Sigmoid colon (tissue), 4 donors: Measurements from ENCODE around the gene SF1.

ENCODE experiments used
- EP300 ChIP-seq, 4 donors: sonication (generic); formaldehyde crosslinking; IDR thresholded peaks; one replicate each; pipeline ENCODE4 v1.6.1; 2017; ENCODE audit warnings: antibody characterized with exemption in 4 of 4
- POLR2AphosphoS5 ChIP-seq, 4 donors: sonication (generic); formaldehyde crosslinking; IDR thresholded peaks; one replicate each; pipeline ENCODE4 v1.6.1; 2017; ENCODE audit warnings: antibody characterized with exemption in 4 of 4
- TF ChIP-seq, protein P1 (sequence below), 4 experiments: fragments of 450-650 bp in 3 of 4; fragments of 200-600 bp in 1 of 4; IDR thresholded peaks; one replicate each; pipeline ENCODE4 v1.5.1; 2016 to 2019; ENCODE audit warnings: antibody characterized with exemption in 4 of 4, mild to moderate bottlenecking in 3 of 4, moderate library complexity in 2 of 4

GRCh38 chr11:64789331-64790204 is 11.2 kb upstream of the SF1 start:
- TF ChIP-seq, protein P1, sequence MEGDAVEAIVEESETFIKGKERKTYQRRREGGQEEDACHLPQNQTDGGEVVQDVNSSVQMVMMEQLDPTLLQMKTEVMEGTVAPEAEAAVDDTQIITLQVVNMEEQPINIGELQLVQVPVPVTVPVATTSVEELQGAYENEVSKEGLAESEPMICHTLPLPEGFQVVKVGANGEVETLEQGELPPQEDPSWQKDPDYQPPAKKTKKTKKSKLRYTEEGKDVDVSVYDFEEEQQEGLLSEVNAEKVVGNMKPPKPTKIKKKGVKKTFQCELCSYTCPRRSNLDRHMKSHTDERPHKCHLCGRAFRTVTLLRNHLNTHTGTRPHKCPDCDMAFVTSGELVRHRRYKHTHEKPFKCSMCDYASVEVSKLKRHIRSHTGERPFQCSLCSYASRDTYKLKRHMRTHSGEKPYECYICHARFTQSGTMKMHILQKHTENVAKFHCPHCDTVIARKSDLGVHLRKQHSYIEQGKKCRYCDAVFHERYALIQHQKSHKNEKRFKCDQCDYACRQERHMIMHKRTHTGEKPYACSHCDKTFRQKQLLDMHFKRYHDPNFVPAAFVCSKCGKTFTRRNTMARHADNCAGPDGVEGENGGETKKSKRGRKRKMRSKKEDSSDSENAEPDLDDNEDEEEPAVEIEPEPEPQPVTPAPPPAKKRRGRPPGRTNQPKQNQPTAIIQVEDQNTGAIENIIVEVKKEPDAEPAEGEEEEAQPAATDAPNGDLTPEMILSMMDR (IDR thresholded peaks at IDR 0.05) = no peak
- TF ChIP-seq POLR2AphosphoS5 (IDR thresholded peaks at IDR 0.05) (no peak), EP300 (IDR thresholded peaks at IDR 0.05) (no peak)
